ENCODE measurements around the gene NPS.

DNA sequence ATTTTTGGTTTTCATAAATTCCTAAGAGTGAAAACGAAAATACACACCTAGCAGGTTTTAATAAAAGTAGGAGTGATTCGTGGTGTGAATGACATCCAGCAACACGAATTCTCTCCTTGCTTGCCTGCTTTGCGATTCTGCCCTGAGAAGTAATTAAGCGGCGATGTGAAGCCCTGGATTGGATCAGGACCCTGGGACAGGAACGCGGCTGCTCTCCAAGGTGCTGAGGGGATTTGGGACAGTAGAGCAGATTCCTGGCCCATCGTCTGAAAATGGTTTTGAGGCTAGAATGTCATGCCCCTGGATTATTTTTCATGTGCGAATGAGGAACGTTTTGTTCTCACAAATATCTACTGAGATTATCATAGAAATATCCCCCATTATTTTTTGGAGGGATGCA, 7.8 kb downstream of the NPS start:
- TF ChIP-seq, protein P1, sequence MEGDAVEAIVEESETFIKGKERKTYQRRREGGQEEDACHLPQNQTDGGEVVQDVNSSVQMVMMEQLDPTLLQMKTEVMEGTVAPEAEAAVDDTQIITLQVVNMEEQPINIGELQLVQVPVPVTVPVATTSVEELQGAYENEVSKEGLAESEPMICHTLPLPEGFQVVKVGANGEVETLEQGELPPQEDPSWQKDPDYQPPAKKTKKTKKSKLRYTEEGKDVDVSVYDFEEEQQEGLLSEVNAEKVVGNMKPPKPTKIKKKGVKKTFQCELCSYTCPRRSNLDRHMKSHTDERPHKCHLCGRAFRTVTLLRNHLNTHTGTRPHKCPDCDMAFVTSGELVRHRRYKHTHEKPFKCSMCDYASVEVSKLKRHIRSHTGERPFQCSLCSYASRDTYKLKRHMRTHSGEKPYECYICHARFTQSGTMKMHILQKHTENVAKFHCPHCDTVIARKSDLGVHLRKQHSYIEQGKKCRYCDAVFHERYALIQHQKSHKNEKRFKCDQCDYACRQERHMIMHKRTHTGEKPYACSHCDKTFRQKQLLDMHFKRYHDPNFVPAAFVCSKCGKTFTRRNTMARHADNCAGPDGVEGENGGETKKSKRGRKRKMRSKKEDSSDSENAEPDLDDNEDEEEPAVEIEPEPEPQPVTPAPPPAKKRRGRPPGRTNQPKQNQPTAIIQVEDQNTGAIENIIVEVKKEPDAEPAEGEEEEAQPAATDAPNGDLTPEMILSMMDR (IDR thresholded peaks at IDR 0.05; ENCODE audit: insufficient read depth, low read length, poor library complexity, severe bottlenecking) = no peak
- TF ChIP-seq EZH2phosphoT487 (conservative IDR thresholded peaks at IDR 0.05; ENCODE audit: low read length) = no peak
